HG03439 (cell line): ENCODE results near the gene TFF3.

Experiments
- ATAC-seq: cut with Tn5 transposase; IDR thresholded peaks from one replicate; pipeline ENCODE4 v1.9.1; 2021; ENCODE audit warnings: mild to moderate bottlenecking, moderate library complexity; ENCODE audit not compliant: unreplicated experiment

The TFF3 gene

GRCh38 chr21:42291751-42292562, 23.3 kb downstream of the TFF3 start:
- no peak for ATAC-seq

- no peak for ATAC-seq
These were observed 24.0 kb downstream of the TFF3 start for GRCh38 chr21:42291003-42291750.

- ATAC-seq: no peak
These were observed 24.7 kb downstream of the TFF3 start for GRCh38 chr21:42290505-42290904.

DNA sequence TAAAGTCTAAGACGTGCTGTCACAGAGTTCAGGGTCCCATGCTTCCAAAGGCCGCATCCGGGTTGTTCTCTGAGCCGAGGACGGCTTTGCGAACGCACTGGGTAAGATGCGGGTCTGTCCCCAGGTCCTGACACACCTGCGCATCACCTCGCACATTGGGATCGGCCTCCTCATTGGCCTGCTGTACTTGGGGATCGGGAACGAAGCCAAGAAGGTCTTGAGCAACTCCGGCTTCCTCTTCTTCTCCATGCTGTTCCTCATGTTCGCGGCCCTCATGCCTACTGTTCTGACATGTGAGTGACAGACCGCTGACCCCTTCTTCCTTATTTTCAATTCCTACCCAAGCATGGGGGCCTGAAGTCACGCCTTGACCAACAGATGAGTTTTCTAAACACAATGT, 25.3 kb downstream of the TFF3 start:
- no peak for ATAC-seq

- no peak for ATAC-seq
These were observed 26.2 kb downstream of the TFF3 start for GRCh38 chr21:42288962-42289361.

GRCh38 chr21:42287193-42288083, 27.8 kb downstream of the TFF3 start:
- no peak for ATAC-seq

- no peak for ATAC-seq
These were observed 28.8 kb downstream of the TFF3 start for GRCh38 chr21:42286416-42286815.

GRCh38 chr21:42285569-42286245, 29.5 kb downstream of the TFF3 start:
- no peak for ATAC-seq

GRCh38 chr21:42282715-42283114, 32.5 kb downstream of the TFF3 start:
- ATAC-seq: no peak

- no peak for ATAC-seq
These were observed 33.2 kb downstream of the TFF3 start for GRCh38 chr21:42282021-42282420.

DNA sequence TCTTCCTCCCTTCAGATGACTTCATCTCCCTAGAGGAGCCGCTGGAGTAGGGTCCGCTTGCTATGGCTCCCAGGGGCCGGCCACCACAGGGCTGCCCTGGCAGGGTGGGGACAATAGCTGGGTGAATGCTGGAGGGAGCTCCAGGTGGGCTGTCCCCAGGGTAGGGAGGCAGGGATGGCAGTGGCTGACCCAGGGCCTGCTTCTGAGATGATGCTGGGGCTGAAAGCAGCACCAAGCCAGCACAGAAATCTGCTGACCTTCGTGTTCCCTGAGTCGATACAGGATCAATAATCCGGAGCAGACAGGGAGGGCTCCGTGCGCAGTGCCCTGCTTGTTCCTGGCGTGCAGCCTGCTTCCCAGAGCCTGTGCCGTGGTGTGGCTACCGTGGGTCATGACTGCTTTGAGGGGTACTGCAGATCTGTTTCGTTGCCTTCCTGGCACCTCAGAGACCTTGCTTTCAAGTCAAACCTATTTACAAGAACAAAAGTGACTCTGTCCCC, 34.0 kb downstream of the TFF3 start:
- ATAC-seq: no peak

- no peak for ATAC-seq
These were observed 34.6 kb downstream of the TFF3 start for GRCh38 chr21:42280356-42281180.

DNA sequence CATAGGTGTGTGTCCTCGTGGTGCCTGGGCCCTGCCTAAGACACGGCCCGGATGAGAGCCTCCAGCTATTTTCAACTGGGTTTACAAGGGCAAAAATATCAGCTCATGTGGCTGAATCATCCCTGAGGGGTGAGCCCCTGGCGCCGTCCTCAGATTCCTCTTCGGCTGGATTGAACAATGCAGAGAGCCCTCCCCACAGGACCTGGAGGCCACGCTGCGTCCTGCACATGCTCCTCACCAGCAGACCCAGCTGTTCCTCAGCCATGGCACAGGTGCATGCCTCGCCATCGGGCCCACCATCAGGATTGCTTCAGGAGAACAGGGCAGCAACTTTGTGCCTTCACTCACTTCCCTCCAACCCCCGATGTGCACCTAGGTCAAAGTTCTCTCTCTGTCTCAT, 35.3 kb downstream of the TFF3 start:
- ATAC-seq: no peak

- ATAC-seq: no peak
These were observed 35.8 kb downstream of the TFF3 start for GRCh38 chr21:42279341-42279871.

DNA sequence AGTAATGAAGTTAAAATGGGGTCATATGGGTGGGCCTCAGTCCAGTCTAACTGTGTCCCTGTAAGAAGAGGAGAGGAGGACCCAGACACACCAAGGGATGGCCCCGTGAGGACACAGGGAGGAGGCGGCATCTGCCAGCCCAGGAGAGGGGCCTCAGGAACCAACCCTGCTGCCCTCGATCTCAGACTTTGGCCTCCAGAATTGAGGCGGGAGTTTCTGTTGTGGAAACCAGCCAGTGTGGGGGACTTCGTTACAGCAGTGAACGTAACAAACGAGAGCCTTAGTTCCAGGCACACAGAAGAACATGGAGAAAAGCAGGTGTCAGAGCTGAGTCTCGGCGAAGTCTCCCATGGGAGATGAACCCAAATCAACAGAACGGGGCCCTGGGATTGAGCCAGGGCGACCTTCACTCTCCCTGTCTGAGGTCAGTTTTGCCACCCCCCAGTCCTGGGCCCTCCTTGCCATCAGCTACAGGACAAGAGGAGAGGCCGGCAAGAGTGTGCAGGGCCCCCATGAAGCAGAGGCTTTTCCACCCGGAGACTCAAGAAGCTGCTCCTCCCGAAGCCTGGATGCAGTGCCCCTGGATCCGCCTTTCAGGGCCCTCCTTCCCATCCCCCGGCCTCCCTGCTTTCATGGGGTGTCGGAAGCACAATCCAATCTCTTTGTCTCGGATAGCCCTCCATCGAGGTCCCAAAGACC, 36.6 kb downstream of the TFF3 start:
- no peak for ATAC-seq

- no peak for ATAC-seq
These were observed 37.6 kb downstream of the TFF3 start for GRCh38 chr21:42277593-42277992.

GRCh38 chr21:42276526-42277154, 38.6 kb downstream of the TFF3 start:
- no peak for ATAC-seq

- ATAC-seq: no peak
These were observed 39.1 kb downstream of the TFF3 start for GRCh38 chr21:42276076-42276475.
